GM23338 (cell line): ENCODE measurements around the gene ARHGAP42. TPM values are rescaled to one million over a fixed set of nuclear protein-coding genes. Genes with fewer than 3 reads are reported as not detected.

Experiments used
- ATAC-seq: fragments of 200-7000 bp; cut with Tn5 transposase; 3 replicates; pipeline ENCODE4 v1.9.1; 2020
- DNase-seq: peaks from one replicate; pipeline ENCODE4 v3.0.0-alpha.2; 2015; ENCODE audit warnings: low spot score
- H2AFZ ChIP-seq: fragments of 200-600 bp; sonication (generic); 2 replicates; pipeline ENCODE4 v1.8.0; 2016; ENCODE audit warnings: antibody characterized with exemption, mild to moderate bottlenecking, moderate library complexity
- H3F3A ChIP-seq: fragments of 200-600 bp; sonication (generic); replicated peaks from 2 replicates; pipeline ENCODE4 v1.8.0; 2017; ENCODE audit warnings: antibody characterized with exemption, mixed run types, low read depth
- H3K27ac ChIP-seq: fragments of 200-600 bp; sonication (generic); 2 replicates; pipeline ENCODE4 v1.6.1; 2016; ENCODE audit warnings: low read depth
- H3K27me3 ChIP-seq: fragments of 200-600 bp; sonication (generic); 2 replicates; pipeline ENCODE4 v1.8.0; 2016; ENCODE audit warnings: mild to moderate bottlenecking, mixed run types, moderate library complexity; ENCODE audit not compliant: insufficient read depth
- H3K36me3 ChIP-seq: fragments of 200-600 bp; sonication (generic); 2 replicates; pipeline ENCODE4 v1.8.0; 2016; ENCODE audit warnings: mild to moderate bottlenecking; ENCODE audit not compliant: insufficient read depth
- H3K4me1 ChIP-seq: fragments of 200-600 bp; sonication (generic); 2 replicates; pipeline ENCODE4 v1.8.0; 2016; ENCODE audit warnings: mild to moderate bottlenecking, moderate library complexity; ENCODE audit not compliant: insufficient read depth
- H3K4me2 ChIP-seq: fragments of 200-600 bp; sonication (generic); 2 replicates; pipeline ENCODE4 v1.7.1; 2017; ENCODE audit warnings: mixed run types
- H3K4me3 ChIP-seq: fragments of 200-600 bp; sonication (generic); 2 replicates; pipeline ENCODE4 v1.6.1; 2016; ENCODE audit warnings: mixed run types
- H3K79me2 ChIP-seq: fragments of 200-600 bp; sonication (generic); replicated peaks from 2 replicates; pipeline ENCODE4 v1.8.0; 2017; ENCODE audit warnings: mild to moderate bottlenecking; ENCODE audit not compliant: insufficient read depth
- H3K9me2 ChIP-seq: fragments of 200-600 bp; sonication (generic); 2 replicates; pipeline ENCODE4 v1.8.0; 2017; ENCODE audit not compliant: insufficient read depth
- H4K20me1 ChIP-seq: fragments of 200-600 bp; sonication (generic); replicated peaks from 2 replicates; pipeline ENCODE4 v1.8.0; 2017; ENCODE audit warnings: mild to moderate bottlenecking; ENCODE audit not compliant: insufficient read depth
- H3K27ac Mint-ChIP-seq: 2 replicates; pipeline ENCODE4 v1.8.0; 2020; ENCODE audit warnings: inconsistent platforms, mild to moderate bottlenecking, moderate library complexity, mixed read lengths
- H3K27me3 Mint-ChIP-seq: 3 replicates; pipeline ENCODE4 v1.8.0; 2022; ENCODE audit warnings: low read depth, mild to moderate bottlenecking, moderate library complexity, mixed read lengths, inconsistent platforms; ENCODE audit not compliant: insufficient read depth, poor library complexity
- H3K36me3 Mint-ChIP-seq: 3 replicates; pipeline ENCODE4 v1.8.0; 2021; ENCODE audit warnings: low read depth, mild to moderate bottlenecking, inconsistent platforms, moderate library complexity, mixed read lengths
- H3K4me1 Mint-ChIP-seq: 3 replicates; pipeline ENCODE4 v1.8.0; 2020; ENCODE audit warnings: mild to moderate bottlenecking, inconsistent platforms, mixed read lengths
- H3K4me3 Mint-ChIP-seq: 3 replicates; pipeline ENCODE4 v1.8.0; 2021; ENCODE audit warnings: moderate library complexity, mild to moderate bottlenecking, inconsistent platforms, mixed read lengths
- H3K9me3 Mint-ChIP-seq: 3 replicates; pipeline ENCODE4 v1.8.0; 2020; ENCODE audit warnings: moderate library complexity, mild to moderate bottlenecking, inconsistent platforms, mixed read lengths
- CREB1 ChIP-seq: fragments of 250-450 bp; sonication (Bioruptor Pico); IDR thresholded peaks from 2 replicates; pipeline ENCODE4 v1.5.0; 2020; ENCODE audit warnings: low read depth, mild to moderate bottlenecking, moderate library complexity
- EZH2 ChIP-seq: fragments of 200-600 bp; sonication (generic); IDR thresholded peaks from one replicate; pipeline ENCODE4 v1.8.0; 2017; ENCODE audit warnings: antibody characterized with exemption, mild to moderate bottlenecking, low read depth; ENCODE audit not compliant: unreplicated experiment
- EZH2phosphoT487 ChIP-seq: fragments of 200-600 bp; sonication (generic); IDR thresholded peaks from one replicate; pipeline ENCODE4 v1.8.1; 2018; ENCODE audit warnings: antibody characterized with exemption; ENCODE audit not compliant: unreplicated experiment
- JUNB ChIP-seq: IDR thresholded peaks from one replicate; pipeline ENCODE4 v1.6.1; 2016; ENCODE audit warnings: antibody characterized with exemption; ENCODE audit not compliant: unreplicated experiment
- NANOG ChIP-seq: IDR thresholded peaks from 2 replicates; pipeline ENCODE4 v1.6.1; 2016; ENCODE audit warnings: antibody characterized with exemption, borderline replicate concordance
- POLR2AphosphoS5 ChIP-seq: IDR thresholded peaks from 2 replicates; pipeline ENCODE4 v1.6.1; 2016; ENCODE audit warnings: antibody characterized with exemption, low read depth
- REST ChIP-seq: IDR thresholded peaks from one replicate; pipeline ENCODE4 v1.6.1; 2018; ENCODE audit warnings: antibody characterized with exemption; ENCODE audit not compliant: unreplicated experiment
- STAT1 ChIP-seq: IDR thresholded peaks from one replicate; pipeline ENCODE4 v1.6.1; 2016; ENCODE audit warnings: antibody characterized with exemption; ENCODE audit not compliant: unreplicated experiment
- ZNF114 ChIP-seq: fragments of 250-450 bp; sonication (Bioruptor Pico); IDR thresholded peaks from 2 replicates; pipeline ENCODE4 v1.5.0; 2020; ENCODE audit warnings: mild to moderate bottlenecking, moderate library complexity
- ZNF331 ChIP-seq: fragments of 250-450 bp; sonication (Bioruptor Pico); IDR thresholded peaks from 2 replicates; pipeline ENCODE4 v1.5.0; 2020; ENCODE audit warnings: low read depth, mild to moderate bottlenecking, moderate library complexity
- polyA plus RNA-seq: library from polyadenylated mRNA; unstranded; fragments of >200 nt; fragmentation: Nextera tagmentation; extraction: Ambion mirVana; gene quantifications from 2 replicates; pipeline ENCODE4 v1.2.1, GENCODE V29; 2016
- total RNA-seq: library from RNA; depleted of rRNA; stranded (reverse); fragments of >200 nt; shearing (Covaris generic); gene quantifications from 2 replicates; pipeline ENCODE4 v1.2.3, GENCODE V29; 2014
- TF ChIP-seq, protein P1 (sequence below): fragments of 250-450 bp; sonication (Bioruptor Pico); IDR thresholded peaks from 2 replicates; pipeline ENCODE4 v1.5.0; 2020; ENCODE audit warnings: mild to moderate bottlenecking, moderate library complexity
- TF ChIP-seq, protein P2 (sequence below), 2 experiments: fragments of 200-600 bp in 1 of 2; sonication (generic) in 1 of 2; conservative IDR thresholded peaks; 2 replicates each; pipeline versions ENCODE4 v1.5.1 to v1.6.1; 2016 to 2017; ENCODE audit warnings: antibody characterized with exemption in 2 of 2, low read depth in 2 of 2, mild to moderate bottlenecking in 2 of 2, moderate library complexity in 1 of 2

The ARHGAP42 gene
- total and polyA plus RNA-seq, 2 experiments from 2014 or later, result 23.7 to 35.7 TPM

DNA sequence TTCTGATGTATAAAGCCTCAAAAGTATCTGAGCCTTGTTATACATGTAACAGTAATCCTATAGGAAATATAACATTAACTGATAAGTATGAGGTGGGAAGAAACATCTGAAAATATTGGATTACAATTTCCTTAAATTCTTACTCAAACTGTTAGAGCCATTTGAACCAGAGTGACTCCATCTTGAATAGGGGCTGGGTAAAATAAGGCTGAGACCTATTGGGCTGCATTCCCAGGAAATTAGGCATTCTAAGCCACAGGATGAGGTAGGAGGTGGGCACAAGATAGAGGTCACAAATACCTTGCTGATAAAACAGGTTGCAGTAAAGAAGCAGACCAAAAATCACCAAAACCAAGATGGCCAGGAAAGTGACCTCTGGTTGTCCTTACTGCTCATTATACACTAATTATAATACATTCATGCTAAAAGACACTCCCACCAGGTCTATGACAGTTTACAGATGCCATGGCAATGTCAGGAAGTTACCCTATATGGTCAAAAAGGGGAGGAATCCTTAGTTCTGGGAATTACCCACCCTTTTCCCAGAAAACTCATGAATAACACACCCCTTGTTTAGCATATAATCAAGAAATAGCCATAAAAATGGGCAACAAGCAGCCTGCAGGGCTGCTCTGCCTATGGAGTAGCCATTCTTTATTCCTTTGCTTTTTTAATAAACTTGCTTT, 327.7 kb downstream of the ARHGAP42 start:
- H3K36me3 ChIP-seq, result no peaks in the 10 kb centered on the region
- ATAC-seq, result no peak
- Mint-ChIP-seq H3K9me3 (no peaks in the 10 kb centered on the region), H3K36me3 (no peaks in the 10 kb centered on the region), H3K4me1 (peaks cover 3% of the 10 kb centered on the region; the same call in 1 of the 3 replicates), H3K4me3 (no peak overlapping the region), H3K27ac (no peak overlapping the region), H3K27me3 (no peaks in the 10 kb centered on the region)
- DNase-seq, result no peak
- no peaks in the 10 kb centered on the region for H3K4me1 ChIP-seq
- H3F3A ChIP-seq, result no peaks in the 10 kb centered on the region
- H3K4me2 ChIP-seq, result no peak overlapping the region
- no peaks in the 10 kb centered on the region for H3K9me2 ChIP-seq
- no peaks in the 10 kb centered on the region for H3K27me3 ChIP-seq
- no peaks in the 10 kb centered on the region for H3K79me2 ChIP-seq
- H4K20me1 ChIP-seq, result no peaks in the 10 kb centered on the region
- H3K27ac ChIP-seq, result no peak overlapping the region
- no peak overlapping the region for H3K4me3 ChIP-seq
- no peak overlapping the region for H2AFZ ChIP-seq
- TF ChIP-seq ZNF331 (CRISPR knock-in tag), result no peak
- TF ChIP-seq POLR2AphosphoS5, result no peak
- no peak for TF ChIP-seq ZNF114
- TF ChIP-seq, protein P1, sequence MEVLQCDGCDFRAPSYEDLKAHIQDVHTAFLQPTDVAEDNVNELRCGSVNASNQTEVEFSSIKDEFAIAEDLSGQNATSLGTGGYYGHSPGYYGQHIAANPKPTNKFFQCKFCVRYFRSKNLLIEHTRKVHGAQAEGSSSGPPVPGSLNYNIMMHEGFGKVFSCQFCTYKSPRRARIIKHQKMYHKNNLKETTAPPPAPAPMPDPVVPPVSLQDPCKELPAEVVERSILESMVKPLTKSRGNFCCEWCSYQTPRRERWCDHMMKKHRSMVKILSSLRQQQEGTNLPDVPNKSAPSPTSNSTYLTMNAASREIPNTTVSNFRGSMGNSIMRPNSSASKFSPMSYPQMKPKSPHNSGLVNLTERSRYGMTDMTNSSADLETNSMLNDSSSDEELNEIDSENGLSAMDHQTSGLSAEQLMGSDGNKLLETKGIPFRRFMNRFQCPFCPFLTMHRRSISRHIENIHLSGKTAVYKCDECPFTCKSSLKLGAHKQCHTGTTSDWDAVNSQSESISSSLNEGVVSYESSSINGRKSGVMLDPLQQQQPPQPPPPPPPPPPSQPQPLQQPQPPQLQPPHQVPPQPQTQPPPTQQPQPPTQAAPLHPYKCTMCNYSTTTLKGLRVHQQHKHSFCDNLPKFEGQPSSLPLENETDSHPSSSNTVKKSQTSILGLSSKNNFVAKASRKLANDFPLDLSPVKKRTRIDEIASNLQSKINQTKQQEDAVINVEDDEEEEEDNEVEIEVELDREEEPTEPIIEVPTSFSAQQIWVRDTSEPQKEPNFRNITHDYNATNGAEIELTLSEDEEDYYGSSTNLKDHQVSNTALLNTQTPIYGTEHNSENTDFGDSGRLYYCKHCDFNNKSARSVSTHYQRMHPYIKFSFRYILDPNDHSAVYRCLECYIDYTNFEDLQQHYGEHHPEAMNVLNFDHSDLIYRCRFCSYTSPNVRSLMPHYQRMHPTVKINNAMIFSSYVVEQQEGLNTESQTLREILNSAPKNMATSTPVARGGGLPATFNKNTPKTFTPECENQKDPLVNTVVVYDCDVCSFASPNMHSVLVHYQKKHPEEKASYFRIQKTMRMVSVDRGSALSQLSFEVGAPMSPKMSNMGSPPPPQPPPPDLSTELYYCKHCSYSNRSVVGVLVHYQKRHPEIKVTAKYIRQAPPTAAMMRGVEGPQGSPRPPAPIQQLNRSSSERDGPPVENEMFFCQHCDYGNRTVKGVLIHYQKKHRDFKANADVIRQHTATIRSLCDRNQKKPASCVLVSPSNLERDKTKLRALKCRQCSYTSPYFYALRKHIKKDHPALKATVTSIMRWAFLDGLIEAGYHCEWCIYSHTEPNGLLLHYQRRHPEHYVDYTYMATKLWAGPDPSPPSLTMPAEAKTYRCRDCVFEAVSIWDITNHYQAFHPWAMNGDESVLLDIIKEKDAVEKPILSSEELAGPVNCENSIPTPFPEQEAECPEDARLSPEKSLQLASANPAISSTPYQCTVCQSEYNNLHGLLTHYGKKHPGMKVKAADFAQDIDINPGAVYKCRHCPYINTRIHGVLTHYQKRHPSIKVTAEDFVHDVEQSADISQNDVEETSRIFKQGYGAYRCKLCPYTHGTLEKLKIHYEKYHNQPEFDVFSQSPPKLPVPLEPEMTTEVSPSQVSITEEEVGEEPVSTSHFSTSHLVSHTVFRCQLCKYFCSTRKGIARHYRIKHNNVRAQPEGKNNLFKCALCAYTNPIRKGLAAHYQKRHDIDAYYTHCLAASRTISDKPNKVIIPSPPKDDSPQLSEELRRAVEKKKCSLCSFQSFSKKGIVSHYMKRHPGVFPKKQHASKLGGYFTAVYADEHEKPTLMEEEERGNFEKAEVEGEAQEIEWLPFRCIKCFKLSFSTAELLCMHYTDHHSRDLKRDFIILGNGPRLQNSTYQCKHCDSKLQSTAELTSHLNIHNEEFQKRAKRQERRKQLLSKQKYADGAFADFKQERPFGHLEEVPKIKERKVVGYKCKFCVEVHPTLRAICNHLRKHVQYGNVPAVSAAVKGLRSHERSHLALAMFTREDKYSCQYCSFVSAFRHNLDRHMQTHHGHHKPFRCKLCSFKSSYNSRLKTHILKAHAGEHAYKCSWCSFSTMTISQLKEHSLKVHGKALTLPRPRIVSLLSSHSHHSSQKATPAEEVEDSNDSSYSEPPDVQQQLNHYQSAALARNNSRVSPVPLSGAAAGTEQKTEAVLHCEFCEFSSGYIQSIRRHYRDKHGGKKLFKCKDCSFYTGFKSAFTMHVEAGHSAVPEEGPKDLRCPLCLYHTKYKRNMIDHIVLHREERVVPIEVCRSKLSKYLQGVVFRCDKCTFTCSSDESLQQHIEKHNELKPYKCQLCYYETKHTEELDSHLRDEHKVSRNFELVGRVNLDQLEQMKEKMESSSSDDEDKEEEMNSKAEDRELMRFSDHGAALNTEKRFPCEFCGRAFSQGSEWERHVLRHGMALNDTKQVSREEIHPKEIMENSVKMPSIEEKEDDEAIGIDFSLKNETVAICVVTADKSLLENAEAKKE (CRISPR knock-in tag), result no peak
- TF ChIP-seq NANOG, result no peak
- TF ChIP-seq, protein P2, sequence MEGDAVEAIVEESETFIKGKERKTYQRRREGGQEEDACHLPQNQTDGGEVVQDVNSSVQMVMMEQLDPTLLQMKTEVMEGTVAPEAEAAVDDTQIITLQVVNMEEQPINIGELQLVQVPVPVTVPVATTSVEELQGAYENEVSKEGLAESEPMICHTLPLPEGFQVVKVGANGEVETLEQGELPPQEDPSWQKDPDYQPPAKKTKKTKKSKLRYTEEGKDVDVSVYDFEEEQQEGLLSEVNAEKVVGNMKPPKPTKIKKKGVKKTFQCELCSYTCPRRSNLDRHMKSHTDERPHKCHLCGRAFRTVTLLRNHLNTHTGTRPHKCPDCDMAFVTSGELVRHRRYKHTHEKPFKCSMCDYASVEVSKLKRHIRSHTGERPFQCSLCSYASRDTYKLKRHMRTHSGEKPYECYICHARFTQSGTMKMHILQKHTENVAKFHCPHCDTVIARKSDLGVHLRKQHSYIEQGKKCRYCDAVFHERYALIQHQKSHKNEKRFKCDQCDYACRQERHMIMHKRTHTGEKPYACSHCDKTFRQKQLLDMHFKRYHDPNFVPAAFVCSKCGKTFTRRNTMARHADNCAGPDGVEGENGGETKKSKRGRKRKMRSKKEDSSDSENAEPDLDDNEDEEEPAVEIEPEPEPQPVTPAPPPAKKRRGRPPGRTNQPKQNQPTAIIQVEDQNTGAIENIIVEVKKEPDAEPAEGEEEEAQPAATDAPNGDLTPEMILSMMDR (conservative IDR thresholded peaks at IDR 0.05; ENCODE audit: low read depth in 2 of 2), result no peak
- no peak for TF ChIP-seq REST
- no peak for TF ChIP-seq JUNB
- TF ChIP-seq EZH2, result no peak
- TF ChIP-seq EZH2phosphoT487, result no peak
- no peak for TF ChIP-seq CREB1 (CRISPR knock-in tag)
- no peak for TF ChIP-seq STAT1
